ENCODE measurements around the gene PRDM15.
A peak's percentile ranks its signal among the peaks of the same experiment; 100 is the strongest.

PRDM15 gene

DNA sequence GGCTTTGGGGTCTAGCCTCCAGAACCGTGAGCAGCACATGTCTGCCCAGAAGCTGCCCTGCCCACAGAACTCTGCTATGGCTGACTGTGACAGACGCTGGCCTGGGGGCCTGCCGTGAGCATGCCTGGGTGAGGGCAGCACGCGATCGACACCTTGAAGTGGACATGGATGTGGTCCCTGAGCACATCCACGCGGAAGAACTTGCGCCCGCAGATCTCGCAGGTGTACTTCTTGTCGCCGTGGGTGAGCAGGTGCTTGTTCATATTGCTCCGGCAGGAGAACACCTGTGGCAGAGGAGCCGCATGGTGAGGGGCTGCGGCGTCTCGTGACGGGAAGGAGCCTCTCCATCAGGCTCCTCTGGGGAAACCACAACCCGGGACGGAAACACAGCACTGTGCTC, 56.0 kb downstream of the PRDM15 start:
- no peak for TF ChIP-seq POLR2A (IDR thresholded peaks at IDR 0.05; ENCODE audit: low read depth, low read length)
- no peak for TF ChIP-seq SPI1 (IDR thresholded peaks at IDR 0.05; ENCODE audit: low read depth, low read length)
- TF ChIP-seq POU2F2 (IDR thresholded peaks at IDR 0.05; ENCODE audit: low read depth, low read length) = no peak
- TF ChIP-seq TAF1 (IDR thresholded peaks at IDR 0.05; ENCODE audit: low read depth, low read length) = no peak
- no peak for TF ChIP-seq PAX5 (IDR thresholded peaks at IDR 0.05; ENCODE audit: insufficient read depth, low read length, severe bottlenecking)
- TF ChIP-seq POLR2AphosphoS5 (IDR thresholded peaks at IDR 0.05; ENCODE audit: low read depth, low read length) = no peak
- peak; percentile 65 for FAIRE-seq
- no peak for DNase-seq (ENCODE audit: insufficient read length, low spot score)

DNA sequence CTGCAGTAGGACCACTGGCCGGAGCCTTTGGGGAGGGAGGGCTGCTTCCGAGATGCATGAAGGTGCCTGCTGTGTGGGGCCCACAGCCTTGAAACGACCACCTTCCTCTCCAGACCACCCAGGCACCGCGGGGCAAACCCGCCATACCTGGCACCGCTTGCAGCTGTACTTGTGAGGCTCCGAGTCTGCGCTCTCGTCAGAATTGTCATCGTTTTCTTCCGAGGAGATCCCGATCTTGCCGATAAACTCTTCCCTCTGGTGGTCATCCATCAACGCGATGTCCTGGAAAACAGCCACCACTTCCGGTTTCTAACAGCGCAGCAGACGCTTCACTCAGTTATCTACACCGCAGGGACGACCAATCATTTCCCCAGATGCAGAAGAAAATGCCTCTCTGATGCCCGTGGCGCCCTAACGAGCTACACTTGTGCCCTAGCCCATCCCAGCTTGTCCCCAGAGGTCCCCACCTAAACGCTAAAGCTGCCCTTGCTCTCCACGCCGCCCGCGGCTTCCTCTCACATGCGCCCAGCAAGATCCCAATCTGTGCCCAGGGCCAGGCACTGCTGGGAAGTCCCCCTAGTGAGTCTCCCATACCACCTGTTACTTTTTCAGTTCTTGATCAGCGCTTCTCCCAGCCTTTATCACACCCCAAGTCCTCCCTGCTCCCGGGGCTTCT, 57.2 kb downstream of the PRDM15 start:
- no peak for TF ChIP-seq POLR2A (IDR thresholded peaks at IDR 0.05; ENCODE audit: low read depth, low read length)
- TF ChIP-seq POLR2AphosphoS5 (IDR thresholded peaks at IDR 0.05; ENCODE audit: low read depth, low read length) = no peak
- no peak for TF ChIP-seq POU2F2 (IDR thresholded peaks at IDR 0.05; ENCODE audit: low read depth, low read length)
- no peak for TF ChIP-seq TAF1 (IDR thresholded peaks at IDR 0.05; ENCODE audit: low read depth, low read length)
- no peak for TF ChIP-seq PAX5 (IDR thresholded peaks at IDR 0.05; ENCODE audit: insufficient read depth, low read length, severe bottlenecking)
- TF ChIP-seq SPI1 (IDR thresholded peaks at IDR 0.05; ENCODE audit: low read depth, low read length) = no peak
- DNase-seq (ENCODE audit: insufficient read length, low spot score) (no peak), FAIRE-seq (no peak)

DNA sequence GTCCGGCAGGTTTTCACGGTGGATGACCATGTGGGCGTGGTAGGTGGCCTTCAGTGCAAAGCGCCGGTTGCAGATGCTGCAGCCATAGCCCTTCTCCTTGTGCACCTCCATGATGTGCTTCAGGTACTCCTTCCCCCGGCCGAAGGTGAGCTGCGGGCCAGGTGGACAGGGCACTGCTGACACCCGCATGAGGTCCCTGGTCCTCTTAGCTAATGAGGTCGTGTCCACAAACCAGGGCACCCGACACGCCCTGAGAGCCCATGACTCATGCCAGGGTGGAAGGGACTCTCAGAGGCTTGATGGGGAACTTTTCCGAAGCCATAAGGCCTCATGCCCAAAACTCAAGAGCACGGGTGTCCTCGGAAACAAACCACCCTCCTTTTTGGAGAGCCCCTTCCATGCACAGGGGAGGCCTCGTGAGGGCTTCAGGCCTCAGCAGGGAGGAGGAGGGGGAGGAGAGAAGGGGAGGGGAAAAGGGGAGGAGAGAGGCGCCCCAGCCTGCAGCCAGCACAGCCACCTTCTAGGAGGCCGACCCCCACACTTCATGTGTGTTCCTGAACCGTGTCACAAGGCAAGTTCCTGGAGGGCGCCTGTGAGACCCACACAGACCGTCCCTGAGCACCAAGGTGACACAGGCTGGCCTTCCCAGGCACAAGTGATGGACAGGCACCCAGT, 57.9 kb downstream of the PRDM15 start:
- FAIRE-seq (no peak), DNase-seq (ENCODE audit: insufficient read length, low spot score) (no peak)
- no peak for TF ChIP-seq POU2F2 (IDR thresholded peaks at IDR 0.05; ENCODE audit: low read depth, low read length)
- no peak for TF ChIP-seq TAF1 (IDR thresholded peaks at IDR 0.05; ENCODE audit: low read depth, low read length)
- no peak for TF ChIP-seq POLR2A (IDR thresholded peaks at IDR 0.05; ENCODE audit: low read depth, low read length)
- no peak for TF ChIP-seq POLR2AphosphoS5 (IDR thresholded peaks at IDR 0.05; ENCODE audit: low read depth, low read length)
- TF ChIP-seq PAX5 (IDR thresholded peaks at IDR 0.05; ENCODE audit: insufficient read depth, low read length, severe bottlenecking) = no peak
- no peak for TF ChIP-seq SPI1 (IDR thresholded peaks at IDR 0.05; ENCODE audit: low read depth, low read length)

DNA sequence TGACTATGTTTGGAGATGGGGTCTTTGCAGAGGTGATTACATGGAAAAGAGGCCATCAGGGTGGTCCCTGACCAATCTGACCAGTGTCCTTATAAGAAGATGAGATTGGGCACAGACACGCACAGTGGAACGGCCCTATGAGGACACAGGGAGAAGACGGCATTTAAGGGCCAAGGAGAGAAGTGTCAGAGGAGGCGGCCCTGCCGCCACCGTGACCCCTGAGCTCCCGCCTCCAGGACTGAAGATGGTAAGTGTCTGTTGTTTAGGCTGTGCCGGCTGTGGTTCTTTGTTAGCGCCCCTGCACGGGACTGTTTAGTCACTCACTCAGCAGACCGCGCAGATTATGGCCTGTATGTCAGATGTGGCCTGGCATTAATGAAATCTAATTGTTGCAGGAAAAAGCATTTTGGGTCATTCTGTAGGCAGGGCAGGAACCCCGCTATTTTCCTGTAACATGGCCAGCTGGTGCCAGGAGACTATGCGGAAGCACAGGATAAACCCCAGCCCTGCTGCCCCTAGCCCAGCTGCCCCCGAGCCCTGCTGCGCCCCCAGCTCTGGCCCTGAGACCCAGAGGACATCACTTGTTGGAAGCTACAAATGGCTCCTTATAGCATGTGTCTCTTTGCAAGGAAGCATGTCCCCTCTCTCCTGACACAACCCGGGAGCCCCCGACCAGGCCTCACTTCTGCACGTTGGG, 58.6 kb downstream of the PRDM15 start:
- TF ChIP-seq POU2F2 (IDR thresholded peaks at IDR 0.05; ENCODE audit: low read depth, low read length) = no peak
- TF ChIP-seq SPI1 (IDR thresholded peaks at IDR 0.05; ENCODE audit: low read depth, low read length) = no peak
- TF ChIP-seq POLR2A (IDR thresholded peaks at IDR 0.05; ENCODE audit: low read depth, low read length) = no peak
- no peak for TF ChIP-seq POLR2AphosphoS5 (IDR thresholded peaks at IDR 0.05; ENCODE audit: low read depth, low read length)
- TF ChIP-seq TAF1 (IDR thresholded peaks at IDR 0.05; ENCODE audit: low read depth, low read length) = no peak
- no peak for TF ChIP-seq PAX5 (IDR thresholded peaks at IDR 0.05; ENCODE audit: insufficient read depth, low read length, severe bottlenecking)
- FAIRE-seq = no peak
- DNase-seq (ENCODE audit: insufficient read length, low spot score) = no peak

DNA sequence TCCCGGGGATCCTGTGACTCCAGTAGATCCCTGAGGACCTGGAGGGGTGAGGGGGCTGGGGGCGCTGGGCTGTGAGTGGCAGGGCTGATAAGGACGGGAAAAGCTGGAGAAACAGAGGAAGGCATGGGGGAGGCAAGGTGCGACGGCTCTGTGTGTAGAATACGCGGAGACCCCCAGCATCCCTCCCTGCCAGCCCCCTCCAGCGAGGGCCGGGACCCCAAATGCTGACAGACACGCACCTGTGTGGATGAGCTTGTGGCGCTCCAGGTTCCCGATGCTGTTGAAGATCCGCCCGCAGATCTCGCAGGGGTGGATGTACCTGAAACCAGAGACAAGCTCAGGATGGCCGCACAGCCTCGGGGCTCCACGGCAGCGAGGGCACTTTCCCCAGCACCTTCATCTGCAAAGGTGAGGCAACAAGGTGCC, 59.3 kb downstream of the PRDM15 start:
- no peak for TF ChIP-seq POLR2AphosphoS5 (IDR thresholded peaks at IDR 0.05; ENCODE audit: low read depth, low read length)
- no peak for TF ChIP-seq PAX5 (IDR thresholded peaks at IDR 0.05; ENCODE audit: insufficient read depth, low read length, severe bottlenecking)
- TF ChIP-seq POU2F2 (IDR thresholded peaks at IDR 0.05; ENCODE audit: low read depth, low read length) = no peak
- TF ChIP-seq POLR2A (IDR thresholded peaks at IDR 0.05; ENCODE audit: low read depth, low read length) = no peak
- no peak for TF ChIP-seq SPI1 (IDR thresholded peaks at IDR 0.05; ENCODE audit: low read depth, low read length)
- TF ChIP-seq TAF1 (IDR thresholded peaks at IDR 0.05; ENCODE audit: low read depth, low read length) = no peak
- DNase-seq (ENCODE audit: insufficient read length, low spot score) (no peak), FAIRE-seq (no peak)

DNA sequence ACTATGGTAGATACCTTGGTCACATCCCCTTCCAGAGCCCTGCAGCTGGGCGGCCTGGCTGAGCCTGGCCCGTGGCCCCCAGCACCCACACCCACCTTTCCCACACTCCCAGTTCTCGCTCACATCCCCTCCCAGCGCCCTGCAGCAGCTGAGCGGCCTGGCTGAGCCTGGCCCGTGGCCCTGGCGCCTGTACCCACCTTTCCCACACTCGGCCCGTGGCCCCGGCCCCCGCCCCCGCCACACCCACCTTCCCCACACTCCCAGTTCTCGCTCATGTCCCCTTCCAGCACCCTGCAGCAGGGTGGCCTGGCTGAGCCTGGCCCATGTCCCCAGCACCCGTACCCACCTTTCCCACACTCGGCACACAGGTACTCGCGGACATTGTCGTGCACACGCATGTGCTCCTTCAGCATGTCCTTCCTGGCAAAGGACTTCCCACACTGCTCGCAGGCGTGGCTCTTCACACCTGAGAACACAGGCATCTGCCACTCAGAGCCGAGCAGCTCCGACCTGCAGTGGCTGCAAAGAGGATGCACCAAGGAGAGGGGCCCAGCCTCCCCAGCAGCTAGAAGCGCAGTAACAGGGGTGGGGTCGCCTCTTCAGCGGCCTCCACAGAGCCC, 59.8 kb downstream of the PRDM15 start:
- DNase-seq (ENCODE audit: insufficient read length, low spot score) (no peak), FAIRE-seq (no peak)
- TF ChIP-seq POLR2AphosphoS5 (IDR thresholded peaks at IDR 0.05; ENCODE audit: low read depth, low read length) (no peak), POU2F2 (IDR thresholded peaks at IDR 0.05; ENCODE audit: low read depth, low read length) (no peak), POLR2A (IDR thresholded peaks at IDR 0.05; ENCODE audit: low read depth, low read length) (no peak), PAX5 (IDR thresholded peaks at IDR 0.05; ENCODE audit: insufficient read depth, low read length, severe bottlenecking) (no peak), TAF1 (IDR thresholded peaks at IDR 0.05; ENCODE audit: low read depth, low read length) (no peak), SPI1 (IDR thresholded peaks at IDR 0.05; ENCODE audit: low read depth, low read length) (no peak)

DNA sequence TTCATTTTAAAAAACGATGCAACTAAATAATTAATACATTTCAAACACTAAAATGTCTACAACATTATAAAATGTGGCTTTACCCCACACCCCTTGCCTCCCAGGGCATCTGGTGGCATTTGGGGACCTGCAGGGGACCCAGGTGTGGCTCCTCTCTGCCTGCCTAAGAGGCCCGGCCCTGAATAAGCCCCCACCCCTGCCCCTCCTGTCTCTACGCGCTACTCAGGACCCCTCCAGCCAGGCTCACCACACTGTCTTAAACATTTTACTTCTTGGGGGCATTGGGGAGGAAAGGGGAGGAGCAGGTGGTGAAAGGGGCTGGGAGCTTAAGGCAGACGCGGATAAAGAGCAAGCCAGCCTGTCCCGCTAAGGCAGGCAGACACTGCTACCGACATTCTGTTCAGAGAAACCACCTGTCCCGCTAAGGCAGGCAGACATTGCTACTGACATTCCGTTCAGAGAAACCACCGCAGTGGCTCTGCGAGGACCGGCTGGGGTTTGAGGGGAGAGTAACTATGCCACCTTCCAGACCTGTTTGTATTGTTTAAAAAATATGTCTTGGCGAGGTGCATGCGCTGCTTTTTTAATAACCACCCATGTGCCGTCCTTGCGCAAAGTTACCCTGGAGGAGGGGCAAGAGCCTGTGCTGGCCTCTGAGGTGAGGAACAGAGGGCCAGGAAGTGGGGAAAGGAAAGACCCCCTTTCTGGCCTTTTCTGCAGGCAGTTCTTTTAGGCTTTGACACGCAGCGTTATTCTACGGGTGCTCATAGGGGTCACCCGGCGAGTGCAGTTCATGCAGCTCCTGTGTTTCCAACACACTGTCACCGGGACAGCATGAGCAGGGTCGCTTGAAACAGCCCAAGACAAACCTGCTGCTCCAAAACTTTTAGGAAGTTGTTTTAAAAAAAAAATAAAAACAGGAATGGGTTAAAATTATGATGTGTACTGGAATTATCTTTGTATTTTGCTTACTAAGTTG, 61.0 kb downstream of the PRDM15 start:
- no peak for FAIRE-seq
- no peak for DNase-seq (ENCODE audit: insufficient read length, low spot score)
- no peak for TF ChIP-seq PAX5 (IDR thresholded peaks at IDR 0.05; ENCODE audit: insufficient read depth, low read length, severe bottlenecking)
- TF ChIP-seq SPI1 (IDR thresholded peaks at IDR 0.05; ENCODE audit: low read depth, low read length) = no peak
- no peak for TF ChIP-seq TAF1 (IDR thresholded peaks at IDR 0.05; ENCODE audit: low read depth, low read length)
- no peak for TF ChIP-seq POU2F2 (IDR thresholded peaks at IDR 0.05; ENCODE audit: low read depth, low read length)
- TF ChIP-seq POLR2A (IDR thresholded peaks at IDR 0.05; ENCODE audit: low read depth, low read length) = no peak
- TF ChIP-seq POLR2AphosphoS5 (IDR thresholded peaks at IDR 0.05; ENCODE audit: low read depth, low read length) = no peak

DNA sequence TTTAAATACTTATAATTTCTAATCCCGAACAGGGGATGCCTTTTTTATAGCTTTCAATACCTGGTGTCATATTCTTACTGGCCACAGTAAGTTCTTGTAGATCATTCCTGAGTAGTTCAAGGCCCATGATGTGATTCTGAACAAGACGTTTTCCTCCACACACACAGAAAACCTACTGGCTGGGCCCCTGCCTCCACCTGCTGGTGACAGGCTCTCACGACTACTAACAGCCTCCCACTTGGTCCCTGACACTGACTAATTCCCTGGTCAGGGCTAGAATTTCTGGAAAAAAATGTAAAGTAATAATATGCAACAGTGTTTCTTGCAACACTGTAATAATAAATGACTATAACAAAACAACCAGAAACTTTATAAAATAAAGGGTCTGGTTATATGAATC, 61.9 kb downstream of the PRDM15 start:
- TF ChIP-seq TAF1 (IDR thresholded peaks at IDR 0.05; ENCODE audit: low read depth, low read length) = no peak
- no peak for TF ChIP-seq PAX5 (IDR thresholded peaks at IDR 0.05; ENCODE audit: insufficient read depth, low read length, severe bottlenecking)
- TF ChIP-seq POU2F2 (IDR thresholded peaks at IDR 0.05; ENCODE audit: low read depth, low read length) = no peak
- no peak for TF ChIP-seq POLR2AphosphoS5 (IDR thresholded peaks at IDR 0.05; ENCODE audit: low read depth, low read length)
- no peak for TF ChIP-seq POLR2A (IDR thresholded peaks at IDR 0.05; ENCODE audit: low read depth, low read length)
- TF ChIP-seq SPI1 (IDR thresholded peaks at IDR 0.05; ENCODE audit: low read depth, low read length) = no peak
- FAIRE-seq (peak; percentile 76), DNase-seq (ENCODE audit: insufficient read length, low spot score) (peak; percentile 73)

All from GM12891 (cell line).